ENCODE measurements around the gene C10orf62.

C10orf62 gene

DNA sequence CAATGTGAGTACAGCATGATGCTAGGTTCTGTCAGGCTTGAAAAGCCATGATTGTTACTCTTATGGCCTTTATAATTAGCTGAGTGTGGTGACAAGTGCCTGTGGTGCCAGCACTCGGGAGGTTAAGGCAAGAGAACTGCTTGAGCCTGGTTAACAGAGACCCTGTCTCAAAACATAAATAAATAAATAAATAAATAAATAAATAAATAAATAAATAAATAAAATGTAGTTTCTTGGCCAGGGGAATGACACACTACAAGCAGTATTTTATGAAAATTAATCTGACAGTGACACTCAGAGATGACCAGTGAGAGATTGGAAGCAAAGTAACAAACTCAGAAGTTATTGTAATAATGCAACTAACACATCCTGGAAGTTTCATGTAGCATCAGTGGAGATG lies 46.1 kb downstream of the C10orf62 start (continued):
- TF ChIP-seq, protein P1, sequence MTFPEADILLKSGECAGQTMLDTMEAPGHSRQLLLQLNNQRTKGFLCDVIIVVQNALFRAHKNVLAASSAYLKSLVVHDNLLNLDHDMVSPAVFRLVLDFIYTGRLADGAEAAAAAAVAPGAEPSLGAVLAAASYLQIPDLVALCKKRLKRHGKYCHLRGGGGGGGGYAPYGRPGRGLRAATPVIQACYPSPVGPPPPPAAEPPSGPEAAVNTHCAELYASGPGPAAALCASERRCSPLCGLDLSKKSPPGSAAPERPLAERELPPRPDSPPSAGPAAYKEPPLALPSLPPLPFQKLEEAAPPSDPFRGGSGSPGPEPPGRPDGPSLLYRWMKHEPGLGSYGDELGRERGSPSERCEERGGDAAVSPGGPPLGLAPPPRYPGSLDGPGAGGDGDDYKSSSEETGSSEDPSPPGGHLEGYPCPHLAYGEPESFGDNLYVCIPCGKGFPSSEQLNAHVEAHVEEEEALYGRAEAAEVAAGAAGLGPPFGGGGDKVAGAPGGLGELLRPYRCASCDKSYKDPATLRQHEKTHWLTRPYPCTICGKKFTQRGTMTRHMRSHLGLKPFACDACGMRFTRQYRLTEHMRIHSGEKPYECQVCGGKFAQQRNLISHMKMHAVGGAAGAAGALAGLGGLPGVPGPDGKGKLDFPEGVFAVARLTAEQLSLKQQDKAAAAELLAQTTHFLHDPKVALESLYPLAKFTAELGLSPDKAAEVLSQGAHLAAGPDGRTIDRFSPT (tag by site-specific recombination; IDR thresholded peaks at IDR 0.05): no peak
- no peak for TF ChIP-seq ZFP69B (tag by site-specific recombination; IDR thresholded peaks at IDR 0.05)
- TF ChIP-seq, protein P2, sequence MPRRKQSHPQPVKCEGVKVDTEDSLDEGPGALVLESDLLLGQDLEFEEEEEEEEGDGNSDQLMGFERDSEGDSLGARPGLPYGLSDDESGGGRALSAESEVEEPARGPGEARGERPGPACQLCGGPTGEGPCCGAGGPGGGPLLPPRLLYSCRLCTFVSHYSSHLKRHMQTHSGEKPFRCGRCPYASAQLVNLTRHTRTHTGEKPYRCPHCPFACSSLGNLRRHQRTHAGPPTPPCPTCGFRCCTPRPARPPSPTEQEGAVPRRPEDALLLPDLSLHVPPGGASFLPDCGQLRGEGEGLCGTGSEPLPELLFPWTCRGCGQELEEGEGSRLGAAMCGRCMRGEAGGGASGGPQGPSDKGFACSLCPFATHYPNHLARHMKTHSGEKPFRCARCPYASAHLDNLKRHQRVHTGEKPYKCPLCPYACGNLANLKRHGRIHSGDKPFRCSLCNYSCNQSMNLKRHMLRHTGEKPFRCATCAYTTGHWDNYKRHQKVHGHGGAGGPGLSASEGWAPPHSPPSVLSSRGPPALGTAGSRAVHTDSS (tag by site-specific recombination; IDR thresholded peaks at IDR 0.05): no peak
- TF ChIP-seq ZNF112 (tag by site-specific recombination; IDR thresholded peaks at IDR 0.05): no peak
- TF ChIP-seq, protein P3, sequence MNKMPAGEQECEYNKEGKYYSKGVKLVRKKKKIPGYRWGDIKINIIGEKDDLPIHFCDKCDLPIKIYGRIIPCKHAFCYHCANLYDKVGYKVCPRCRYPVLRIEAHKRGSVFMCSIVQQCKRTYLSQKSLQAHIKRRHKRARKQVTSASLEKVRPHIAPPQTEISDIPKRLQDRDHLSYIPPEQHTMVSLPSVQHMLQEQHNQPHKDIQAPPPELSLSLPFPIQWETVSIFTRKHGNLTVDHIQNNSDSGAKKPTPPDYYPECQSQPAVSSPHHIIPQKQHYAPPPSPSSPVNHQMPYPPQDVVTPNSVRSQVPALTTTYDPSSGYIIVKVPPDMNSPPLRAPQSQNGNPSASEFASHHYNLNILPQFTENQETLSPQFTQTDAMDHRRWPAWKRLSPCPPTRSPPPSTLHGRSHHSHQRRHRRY (tag by site-specific recombination; IDR thresholded peaks at IDR 0.05): no peak
- TF ChIP-seq ZNF214 (tag by site-specific recombination; IDR thresholded peaks at IDR 0.05; ENCODE audit: borderline replicate concordance): no peak; the same call in 1 of the 2 replicates
- no peak for TF ChIP-seq ZNF169 (tag by site-specific recombination; IDR thresholded peaks at IDR 0.05)
- no peak for TF ChIP-seq ZNF626 (tag by site-specific recombination; IDR thresholded peaks at IDR 0.05)
- TF ChIP-seq ZNF324 (tag by site-specific recombination; IDR thresholded peaks at IDR 0.05): no peak
- TF ChIP-seq ZNF664 (tag by site-specific recombination; IDR thresholded peaks at IDR 0.05): peak; percentile 82
- TF ChIP-seq ZNF292 (tag by site-specific recombination; IDR thresholded peaks at IDR 0.05; ENCODE audit: borderline replicate concordance, low read depth): 0 out of 2 replicates have a peak, but pooled peaks have one; percentile 56
- TF ChIP-seq, protein P4, sequence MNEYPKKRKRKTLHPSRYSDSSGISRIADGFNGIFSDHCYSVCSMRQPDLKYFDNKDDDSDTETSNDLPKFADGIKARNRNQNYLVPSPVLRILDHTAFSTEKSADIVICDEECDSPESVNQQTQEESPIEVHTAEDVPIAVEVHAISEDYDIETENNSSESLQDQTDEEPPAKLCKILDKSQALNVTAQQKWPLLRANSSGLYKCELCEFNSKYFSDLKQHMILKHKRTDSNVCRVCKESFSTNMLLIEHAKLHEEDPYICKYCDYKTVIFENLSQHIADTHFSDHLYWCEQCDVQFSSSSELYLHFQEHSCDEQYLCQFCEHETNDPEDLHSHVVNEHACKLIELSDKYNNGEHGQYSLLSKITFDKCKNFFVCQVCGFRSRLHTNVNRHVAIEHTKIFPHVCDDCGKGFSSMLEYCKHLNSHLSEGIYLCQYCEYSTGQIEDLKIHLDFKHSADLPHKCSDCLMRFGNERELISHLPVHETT (tag by site-specific recombination; IDR thresholded peaks at IDR 0.05): peak; percentile 55; the same call in 1 of the 2 replicates
- no peak; the same call in 1 of the 2 replicates for TF ChIP-seq MYNN (tag by site-specific recombination; IDR thresholded peaks at IDR 0.05; ENCODE audit: borderline replicate concordance)
- TF ChIP-seq, protein P5, sequence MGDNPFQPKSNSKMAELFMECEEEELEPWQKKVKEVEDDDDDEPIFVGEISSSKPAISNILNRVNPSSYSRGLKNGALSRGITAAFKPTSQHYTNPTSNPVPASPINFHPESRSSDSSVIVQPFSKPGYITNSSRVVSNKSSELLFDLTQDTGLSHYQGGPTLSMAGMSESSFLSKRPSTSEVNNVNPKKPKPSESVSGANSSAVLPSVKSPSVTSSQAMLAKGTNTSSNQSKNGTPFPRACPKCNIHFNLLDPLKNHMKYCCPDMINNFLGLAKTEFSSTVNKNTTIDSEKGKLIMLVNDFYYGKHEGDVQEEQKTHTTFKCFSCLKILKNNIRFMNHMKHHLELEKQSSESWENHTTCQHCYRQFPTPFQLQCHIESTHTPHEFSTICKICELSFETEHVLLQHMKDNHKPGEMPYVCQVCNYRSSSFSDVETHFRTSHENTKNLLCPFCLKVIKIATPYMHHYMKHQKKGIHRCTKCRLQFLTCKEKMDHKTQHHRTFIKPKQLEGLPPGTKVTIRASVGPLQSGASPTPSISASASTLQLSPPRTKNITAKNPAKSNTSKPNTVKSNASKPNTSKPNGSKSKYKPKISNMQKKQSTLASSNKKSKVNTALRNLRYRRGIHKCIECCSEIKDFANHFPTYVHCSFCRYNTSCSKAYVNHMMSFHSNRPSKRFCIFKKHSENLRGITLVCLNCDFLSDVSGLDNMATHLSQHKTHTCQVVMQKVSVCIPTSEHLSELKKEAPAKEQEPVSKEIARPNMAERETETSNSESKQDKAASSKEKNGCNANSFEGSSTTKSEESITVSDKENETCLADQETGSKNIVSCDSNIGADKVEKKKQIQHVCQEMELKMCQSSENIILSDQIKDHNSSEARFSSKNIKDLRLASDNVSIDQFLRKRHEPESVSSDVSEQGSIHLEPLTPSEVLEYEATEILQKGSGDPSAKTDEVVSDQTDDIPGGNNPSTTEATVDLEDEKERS (tag by site-specific recombination; IDR thresholded peaks at IDR 0.05): no peak
- no peak for TF ChIP-seq ZNF777 (tag by site-specific recombination; IDR thresholded peaks at IDR 0.05; ENCODE audit: borderline replicate concordance)
- 0 out of 2 replicates have a peak, but pooled peaks have one; percentile 29 for TF ChIP-seq ZBTB21 (tag by site-specific recombination; IDR thresholded peaks at IDR 0.05)
- TF ChIP-seq ZNF140 (tag by site-specific recombination; IDR thresholded peaks at IDR 0.05): peak; percentile 93
- TF ChIP-seq, protein P6, sequence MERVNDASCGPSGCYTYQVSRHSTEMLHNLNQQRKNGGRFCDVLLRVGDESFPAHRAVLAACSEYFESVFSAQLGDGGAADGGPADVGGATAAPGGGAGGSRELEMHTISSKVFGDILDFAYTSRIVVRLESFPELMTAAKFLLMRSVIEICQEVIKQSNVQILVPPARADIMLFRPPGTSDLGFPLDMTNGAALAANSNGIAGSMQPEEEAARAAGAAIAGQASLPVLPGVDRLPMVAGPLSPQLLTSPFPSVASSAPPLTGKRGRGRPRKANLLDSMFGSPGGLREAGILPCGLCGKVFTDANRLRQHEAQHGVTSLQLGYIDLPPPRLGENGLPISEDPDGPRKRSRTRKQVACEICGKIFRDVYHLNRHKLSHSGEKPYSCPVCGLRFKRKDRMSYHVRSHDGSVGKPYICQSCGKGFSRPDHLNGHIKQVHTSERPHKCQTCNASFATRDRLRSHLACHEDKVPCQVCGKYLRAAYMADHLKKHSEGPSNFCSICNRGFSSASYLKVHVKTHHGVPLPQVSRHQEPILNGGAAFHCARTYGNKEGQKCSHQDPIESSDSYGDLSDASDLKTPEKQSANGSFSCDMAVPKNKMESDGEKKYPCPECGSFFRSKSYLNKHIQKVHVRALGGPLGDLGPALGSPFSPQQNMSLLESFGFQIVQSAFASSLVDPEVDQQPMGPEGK (tag by site-specific recombination; IDR thresholded peaks at IDR 0.05): no peak
- TF ChIP-seq, protein P7, sequence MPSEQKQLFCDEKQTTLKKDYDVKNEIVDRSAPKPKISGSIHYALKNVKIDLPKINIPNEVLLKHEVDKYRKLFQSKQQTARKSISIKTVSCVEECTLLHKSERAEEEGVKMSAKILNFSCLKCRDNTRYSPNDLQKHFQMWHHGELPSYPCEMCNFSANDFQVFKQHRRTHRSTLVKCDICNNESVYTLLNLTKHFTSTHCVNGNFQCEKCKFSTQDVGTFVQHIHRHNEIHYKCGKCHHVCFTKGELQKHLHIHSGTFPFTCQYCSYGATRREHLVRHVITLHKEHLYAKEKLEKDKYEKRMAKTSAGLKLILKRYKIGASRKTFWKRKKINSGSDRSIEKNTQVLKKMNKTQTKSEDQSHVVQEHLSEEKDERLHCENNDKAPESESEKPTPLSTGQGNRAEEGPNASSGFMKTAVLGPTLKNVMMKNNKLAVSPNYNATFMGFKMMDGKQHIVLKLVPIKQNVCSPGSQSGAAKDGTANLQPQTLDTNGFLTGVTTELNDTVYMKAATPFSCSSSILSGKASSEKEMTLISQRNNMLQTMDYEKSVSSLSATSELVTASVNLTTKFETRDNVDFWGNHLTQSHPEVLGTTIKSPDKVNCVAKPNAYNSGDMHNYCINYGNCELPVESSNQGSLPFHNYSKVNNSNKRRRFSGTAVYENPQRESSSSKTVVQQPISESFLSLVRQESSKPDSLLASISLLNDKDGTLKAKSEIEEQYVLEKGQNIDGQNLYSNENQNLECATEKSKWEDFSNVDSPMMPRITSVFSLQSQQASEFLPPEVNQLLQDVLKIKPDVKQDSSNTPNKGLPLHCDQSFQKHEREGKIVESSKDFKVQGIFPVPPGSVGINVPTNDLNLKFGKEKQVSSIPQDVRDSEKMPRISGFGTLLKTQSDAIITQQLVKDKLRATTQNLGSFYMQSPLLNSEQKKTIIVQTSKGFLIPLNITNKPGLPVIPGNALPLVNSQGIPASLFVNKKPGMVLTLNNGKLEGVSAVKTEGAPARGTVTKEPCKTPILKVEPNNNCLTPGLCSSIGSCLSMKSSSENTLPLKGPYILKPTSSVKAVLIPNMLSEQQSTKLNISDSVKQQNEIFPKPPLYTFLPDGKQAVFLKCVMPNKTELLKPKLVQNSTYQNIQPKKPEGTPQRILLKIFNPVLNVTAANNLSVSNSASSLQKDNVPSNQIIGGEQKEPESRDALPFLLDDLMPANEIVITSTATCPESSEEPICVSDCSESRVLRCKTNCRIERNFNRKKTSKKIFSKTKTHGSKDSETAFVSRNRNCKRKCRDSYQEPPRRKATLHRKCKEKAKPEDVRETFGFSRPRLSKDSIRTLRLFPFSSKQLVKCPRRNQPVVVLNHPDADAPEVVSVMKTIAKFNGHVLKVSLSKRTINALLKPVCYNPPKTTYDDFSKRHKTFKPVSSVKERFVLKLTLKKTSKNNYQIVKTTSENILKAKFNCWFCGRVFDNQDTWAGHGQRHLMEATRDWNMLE (tag by site-specific recombination; conservative IDR thresholded peaks at IDR 0.05; ENCODE audit: low read depth): peak; percentile 96
- no peak for TF ChIP-seq IKZF3 (tag by site-specific recombination; IDR thresholded peaks at IDR 0.05)
- no peak for TF ChIP-seq ZNF24 (tag by site-specific recombination; IDR thresholded peaks at IDR 0.05)
- no peak for TF ChIP-seq ZNF76 (tag by site-specific recombination; IDR thresholded peaks at IDR 0.05; ENCODE audit: borderline replicate concordance, low read depth)

Measured in HEK293 (cell line).